Kidney (tissue), 14 donors: Measurements from ENCODE around the gene TENT5C. TPM values are rescaled to one million over a fixed set of nuclear protein-coding genes. Genes with fewer than 3 reads are reported as not detected.
A peak's percentile ranks its signal among the peaks of the same experiment; 100 is the strongest.

Source experiments
- DNase-seq, 5 donors: peaks; one replicate each; pipeline ENCODE4 v3.0.0-alpha.2; 2013 to 2020
- FAIRE-seq: peaks from 2 replicates; lab custom pipeline; 2012; peaks lifted over from hg19 to GRCh38; lab: Jason Lieb, UNC
- H3K27ac ChIP-seq, 2 donors: one replicate each; pipeline ENCODE4 v1.7.0; 2013; ENCODE audit warnings: low read depth in 2 of 2, low read length in 2 of 2, inconsistent platforms in 1 of 2
- H3K27me3 ChIP-seq: one replicate; pipeline ENCODE4 v1.7.1; 2013; ENCODE audit warnings: low read length, inconsistent platforms; ENCODE audit not compliant: control insufficient read depth, insufficient read depth
- H3K36me3 ChIP-seq, 3 donors: one replicate each; pipeline versions ENCODE4 v1.7.0 to v1.7.1; 2013; ENCODE audit warnings: low read length in 3 of 3, control low read depth in 1 of 3, inconsistent platforms in 1 of 3; ENCODE audit not compliant: insufficient read depth in 3 of 3, control insufficient read depth in 2 of 3
- H3K4me1 ChIP-seq, 3 donors: one replicate each; pipeline versions ENCODE4 v1.7.0 to v1.7.1; 2013; ENCODE audit warnings: low read length in 3 of 3, inconsistent platforms in 1 of 3, low read depth in 1 of 3; ENCODE audit not compliant: control insufficient read depth in 2 of 3, insufficient read depth in 2 of 3
- H3K4me3 ChIP-seq, 3 donors: one replicate each; pipeline versions ENCODE4 v1.7.0 to v1.8.1; 2013; ENCODE audit warnings: low read length in 3 of 3, control low read depth in 1 of 3, inconsistent platforms in 1 of 3
- H3K9ac ChIP-seq, 3 donors: one replicate each; pipeline versions ENCODE4 v1.7.0 to v1.7.1; 2013; ENCODE audit warnings: low read length in 3 of 3, control low read depth in 1 of 3, inconsistent platforms in 1 of 3
- H3K9me3 ChIP-seq, 3 donors: one replicate each; pipeline versions ENCODE4 v1.7.0 to v1.7.1; 2013; ENCODE audit warnings: low read length in 3 of 3, control low read depth in 1 of 3, inconsistent platforms in 1 of 3; ENCODE audit not compliant: control insufficient read depth in 2 of 3, insufficient read depth in 1 of 3
- intact Hi-C: fragments of 100-400 bp; cut with DNase I; formaldehyde crosslinking; loops from one replicate; pipeline ENCODE4 v1.11.1; 2022
- polyA plus RNA-seq: library from polyadenylated mRNA; stranded (reverse); fragments of 350-450 nt; fragmentation: Illumina TruSeq; extraction: RNeasy Lipid Tissue Mini Kit (QIAGEN cat#74804); gene quantifications from one replicate; pipeline ENCODE4 v1.2.3, GENCODE V29; 2014; ENCODE audit warnings: low read depth, low replicate concordance; ENCODE audit not compliant: insufficient read depth
- total RNA-seq: library from RNA; stranded (reverse); fragmentation: NEBNext Ultra II Directional; extraction: Animal tissue kit (Norgen Biotek cat#: 25700); gene quantifications from one replicate; pipeline ENCODE4 v1.2.1, GENCODE V29; 2021
- TF ChIP-seq, protein P1 (sequence below): IDR thresholded peaks from 3 replicates; pipeline ENCODE4 v1.5.1; 2012; ENCODE audit warnings: mild to moderate bottlenecking, moderate library complexity, borderline replicate concordance; ENCODE audit not compliant: insufficient read depth; ENCODE audit errors: extremely low read depth
- donor health status: control.
- donor health status: control.
- donor health status: control.
- donor health status: control.
- donor health status: control.
- donor health status: DM: yes; HTN: yes; CAD: no.
- donor health status: Normal renal cell carcinoma (clear cell type).

The TENT5C gene
- total and polyA plus RNA-seq, 2 donors from 2014 or later = 6.1 to 22.2 TPM

- TF ChIP-seq, protein P1, sequence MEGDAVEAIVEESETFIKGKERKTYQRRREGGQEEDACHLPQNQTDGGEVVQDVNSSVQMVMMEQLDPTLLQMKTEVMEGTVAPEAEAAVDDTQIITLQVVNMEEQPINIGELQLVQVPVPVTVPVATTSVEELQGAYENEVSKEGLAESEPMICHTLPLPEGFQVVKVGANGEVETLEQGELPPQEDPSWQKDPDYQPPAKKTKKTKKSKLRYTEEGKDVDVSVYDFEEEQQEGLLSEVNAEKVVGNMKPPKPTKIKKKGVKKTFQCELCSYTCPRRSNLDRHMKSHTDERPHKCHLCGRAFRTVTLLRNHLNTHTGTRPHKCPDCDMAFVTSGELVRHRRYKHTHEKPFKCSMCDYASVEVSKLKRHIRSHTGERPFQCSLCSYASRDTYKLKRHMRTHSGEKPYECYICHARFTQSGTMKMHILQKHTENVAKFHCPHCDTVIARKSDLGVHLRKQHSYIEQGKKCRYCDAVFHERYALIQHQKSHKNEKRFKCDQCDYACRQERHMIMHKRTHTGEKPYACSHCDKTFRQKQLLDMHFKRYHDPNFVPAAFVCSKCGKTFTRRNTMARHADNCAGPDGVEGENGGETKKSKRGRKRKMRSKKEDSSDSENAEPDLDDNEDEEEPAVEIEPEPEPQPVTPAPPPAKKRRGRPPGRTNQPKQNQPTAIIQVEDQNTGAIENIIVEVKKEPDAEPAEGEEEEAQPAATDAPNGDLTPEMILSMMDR = no peak
- Histone ChIP-seq H3K9me3 (no peaks in the 10 kb centered on the region), H3K4me1 (no peaks in the 10 kb centered on the region), H3K27me3 (no peaks in the 10 kb centered on the region), H3K4me3 (no peak overlapping the region), H3K9ac (no peak overlapping the region), H3K27ac (peak overlapping the region in 1 of 2 donors; percentile 43), H3K36me3 (no peaks in the 10 kb centered on the region)
- FAIRE-seq (no peak), DNase-seq (no peak)
- intact Hi-C loops = no loop called here
Measured at GRCh38 chr1:117646007-117646811, 40.4 kb downstream of the TENT5C start.

GRCh38 chr1:117646956-117647355, 41.1 kb downstream of the TENT5C start:
- Histone ChIP-seq H3K9me3 (no peaks in the 10 kb centered on the region), H3K36me3 (no peaks in the 10 kb centered on the region), H3K9ac (no peak overlapping the region), H3K27ac (no peak overlapping the region), H3K4me1 (no peaks in the 10 kb centered on the region), H3K4me3 (no peak overlapping the region), H3K27me3 (no peaks in the 10 kb centered on the region)
- TF ChIP-seq, protein P1 = no peak
- intact Hi-C loops = no loop called here
- FAIRE-seq (no peak), DNase-seq (no peak)

GRCh38 chr1:117648015-117648414, 42.2 kb downstream of the TENT5C start:
- Histone ChIP-seq H3K27ac (no peak overlapping the region), H3K36me3 (no peaks in the 10 kb centered on the region), H3K27me3 (no peaks in the 10 kb centered on the region), H3K9me3 (no peaks in the 10 kb centered on the region), H3K4me1 (no peaks in the 10 kb centered on the region), H3K9ac (no peak overlapping the region), H3K4me3 (no peak overlapping the region)
- TF ChIP-seq, protein P1 = no peak
- DNase-seq (no peak), FAIRE-seq (no peak)
- intact Hi-C loops = no loop called here
